ENCODE data around the gene SDK1.

- no peak for TF ChIP-seq POLR2A (IDR thresholded peaks at IDR 0.05)
- TF ChIP-seq, protein P1, sequence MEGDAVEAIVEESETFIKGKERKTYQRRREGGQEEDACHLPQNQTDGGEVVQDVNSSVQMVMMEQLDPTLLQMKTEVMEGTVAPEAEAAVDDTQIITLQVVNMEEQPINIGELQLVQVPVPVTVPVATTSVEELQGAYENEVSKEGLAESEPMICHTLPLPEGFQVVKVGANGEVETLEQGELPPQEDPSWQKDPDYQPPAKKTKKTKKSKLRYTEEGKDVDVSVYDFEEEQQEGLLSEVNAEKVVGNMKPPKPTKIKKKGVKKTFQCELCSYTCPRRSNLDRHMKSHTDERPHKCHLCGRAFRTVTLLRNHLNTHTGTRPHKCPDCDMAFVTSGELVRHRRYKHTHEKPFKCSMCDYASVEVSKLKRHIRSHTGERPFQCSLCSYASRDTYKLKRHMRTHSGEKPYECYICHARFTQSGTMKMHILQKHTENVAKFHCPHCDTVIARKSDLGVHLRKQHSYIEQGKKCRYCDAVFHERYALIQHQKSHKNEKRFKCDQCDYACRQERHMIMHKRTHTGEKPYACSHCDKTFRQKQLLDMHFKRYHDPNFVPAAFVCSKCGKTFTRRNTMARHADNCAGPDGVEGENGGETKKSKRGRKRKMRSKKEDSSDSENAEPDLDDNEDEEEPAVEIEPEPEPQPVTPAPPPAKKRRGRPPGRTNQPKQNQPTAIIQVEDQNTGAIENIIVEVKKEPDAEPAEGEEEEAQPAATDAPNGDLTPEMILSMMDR (IDR thresholded peaks at IDR 0.05) = no peak
These were observed 258.2 kb downstream of the SDK1 start for GRCh38 chr7:3559278-3559677.
